ENCODE measurements around the gene AVL9. TPM values are rescaled to one million over a fixed set of nuclear protein-coding genes. Genes with fewer than 3 reads are reported as not detected.
A peak's percentile ranks its signal among the peaks of the same experiment; 100 is the strongest.
"Not testable (repeated sequence)": the region's sequence is repeated elsewhere in the genome, so short reads cannot be mapped to it uniquely, and the experiment has no call there.

AVL9 gene
- polyA plus RNA-seq, 1 donor from 2014 or later = 9.5 TPM

- peaks cover 9% of the 10 kb centered on the region for H3K36me3 Mint-ChIP-seq
- no peak overlapping the region for H3K4me3 Mint-ChIP-seq
- no peaks in the 10 kb centered on the region for H3K27me3 Mint-ChIP-seq
- no peak overlapping the region for H3K27ac Mint-ChIP-seq
- no peaks in the 10 kb centered on the region for H3K4me1 Mint-ChIP-seq
- H3K9me3 Mint-ChIP-seq = no peaks in the 10 kb centered on the region
These were observed 85.4 kb downstream of the AVL9 start for GRCh38 chr7:32580646-32581045.

DNA sequence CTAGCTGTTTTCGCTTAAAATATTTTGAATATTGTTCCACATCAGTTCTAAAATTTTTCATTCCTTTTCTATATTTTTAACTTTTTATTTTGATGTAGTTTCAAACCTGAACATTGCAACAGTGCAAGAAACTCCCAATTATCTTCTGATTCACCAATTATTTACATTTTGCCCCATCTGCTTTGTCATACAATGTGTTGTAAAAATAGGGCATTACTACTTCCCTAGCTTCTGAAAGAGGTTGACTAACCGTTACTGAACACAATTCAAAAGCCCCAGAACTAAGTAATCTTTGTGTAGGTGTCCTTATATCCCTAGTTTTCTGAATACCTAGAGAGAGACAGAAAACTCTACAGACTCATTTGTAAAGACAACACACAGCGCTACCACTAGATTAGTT lies 86.7 kb downstream of the AVL9 start:
- Mint-ChIP-seq H3K27me3 (no peaks in the 10 kb centered on the region), H3K9me3 (no peaks in the 10 kb centered on the region), H3K36me3 (peaks cover 14% of the 10 kb centered on the region), H3K4me1 (peaks cover 0 to 2% (median 0%) of the 10 kb centered on the region in 3 donors), H3K27ac (no peak overlapping the region), H3K4me3 (no peak overlapping the region)

DNA sequence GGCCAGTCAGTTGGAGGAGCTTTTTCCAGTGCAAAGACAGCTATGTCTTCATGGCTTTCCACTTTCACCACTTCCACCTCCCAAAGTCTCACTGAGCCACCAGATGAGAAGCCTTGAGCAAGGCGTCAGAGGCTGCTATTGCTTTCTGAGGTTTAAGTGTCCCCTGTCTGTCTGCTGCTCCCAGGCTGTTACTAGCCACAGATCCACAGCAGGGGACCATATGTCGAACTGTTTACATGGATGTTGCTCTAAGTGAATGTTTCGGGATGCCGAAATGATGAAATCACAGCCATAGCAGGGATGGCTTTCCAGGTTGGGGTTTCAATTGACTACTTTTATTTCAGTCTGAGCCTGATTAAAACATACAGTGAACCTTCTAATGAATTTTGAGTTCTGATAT lies 88.5 kb downstream of the AVL9 start:
- peaks cover 12% of the 10 kb centered on the region for H3K36me3 Mint-ChIP-seq
- H3K4me1 Mint-ChIP-seq = peaks cover 0 to 2% (median 0%) of the 10 kb centered on the region in 3 donors
- no peaks in the 10 kb centered on the region for H3K9me3 Mint-ChIP-seq
- H3K27me3 Mint-ChIP-seq = no peaks in the 10 kb centered on the region
- no peak overlapping the region for H3K27ac Mint-ChIP-seq
- no peak overlapping the region for H3K4me3 Mint-ChIP-seq

DNA sequence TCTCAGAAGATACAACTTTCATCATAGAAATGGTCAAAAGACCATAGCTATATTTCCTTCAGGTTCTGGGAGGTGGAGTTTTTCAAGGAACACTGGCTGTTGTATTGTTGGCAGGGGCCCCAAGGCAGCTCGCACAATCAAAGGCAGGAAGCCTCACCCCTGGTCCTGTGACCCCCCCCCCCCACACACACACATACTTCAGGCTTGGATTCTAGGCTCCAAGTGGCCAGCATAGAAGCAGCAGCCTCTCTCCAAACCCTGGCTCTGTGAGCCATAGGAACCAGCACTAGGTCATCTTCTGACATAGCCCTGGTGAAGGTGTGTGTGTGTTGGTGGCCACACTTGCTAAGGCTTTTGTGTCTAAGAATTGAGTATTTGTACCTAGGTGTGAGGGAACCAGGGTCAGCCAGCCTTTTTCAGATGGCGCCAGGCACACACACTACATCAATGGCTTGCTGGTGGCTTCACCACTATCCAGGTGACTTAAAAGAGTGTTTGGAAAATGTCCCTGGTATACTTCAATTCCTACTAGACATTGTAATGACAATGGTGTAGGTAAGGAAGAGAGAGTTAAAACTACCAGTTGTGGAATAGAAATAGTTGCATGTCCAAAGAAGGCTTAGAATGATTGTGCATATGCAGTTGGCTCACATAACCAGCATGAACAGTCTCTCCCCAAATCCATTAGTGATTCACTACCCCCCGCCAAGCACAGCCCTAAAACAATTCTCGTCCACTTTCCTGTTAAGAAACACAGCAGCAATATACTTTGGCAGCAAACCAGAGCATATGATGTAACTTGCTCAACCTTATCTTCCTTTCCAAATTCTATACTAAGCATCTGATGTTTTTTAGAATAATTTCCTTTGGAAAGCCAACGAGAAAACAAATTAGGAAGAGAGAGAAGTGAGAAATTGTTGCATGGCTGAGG lies 91.3 kb downstream of the AVL9 start:
- Mint-ChIP-seq H3K4me3 (no peak overlapping the region), H3K9me3 (no peaks in the 10 kb centered on the region), H3K4me1 (peaks cover 0 to 2% (median 0%) of the 10 kb centered on the region in 3 donors), H3K27me3 (no peaks in the 10 kb centered on the region), H3K27ac (no peak overlapping the region), H3K36me3 (peaks cover 7% of the 10 kb centered on the region)

GRCh38 chr7:32587411-32587948 lies 92.2 kb downstream of the AVL9 start:
- Mint-ChIP-seq H3K27me3 (no peaks in the 10 kb centered on the region), H3K4me3 (no peak overlapping the region), H3K36me3 (peaks cover 7% of the 10 kb centered on the region), H3K4me1 (peaks cover 0 to 2% (median 0%) of the 10 kb centered on the region in 3 donors), H3K9me3 (no peaks in the 10 kb centered on the region), H3K27ac (no peak overlapping the region)

GRCh38 chr7:32588657-32589056 lies 93.4 kb downstream of the AVL9 start:
- Mint-ChIP-seq H3K27me3 (no peaks in the 10 kb centered on the region), H3K4me3 (no peak overlapping the region), H3K36me3 (peaks cover 7% of the 10 kb centered on the region), H3K9me3 (no peaks in the 10 kb centered on the region), H3K4me1 (peaks cover 0 to 2% (median 0%) of the 10 kb centered on the region in 3 donors), H3K27ac (peak overlapping the region in 1 of 3 donors; percentile 27)

DNA sequence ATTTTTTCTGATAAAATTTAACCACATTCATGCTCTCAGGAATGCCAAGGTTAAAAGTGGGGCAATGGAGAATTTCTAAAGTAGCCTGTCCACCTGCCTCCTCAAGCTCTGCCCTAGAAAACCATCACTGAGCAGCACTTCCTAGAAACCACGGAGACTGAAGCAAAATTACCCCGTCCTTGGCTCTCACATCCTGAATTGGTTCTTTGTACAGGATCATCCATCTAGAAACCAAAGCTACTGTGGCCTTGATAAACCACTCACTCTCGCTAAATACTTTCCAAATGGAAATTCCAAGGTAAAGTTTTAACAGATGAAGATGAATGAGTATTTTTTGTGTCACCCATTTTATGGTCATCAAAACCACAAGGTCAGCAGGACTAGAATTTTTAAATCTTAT lies 96.6 kb downstream of the AVL9 start:
- Mint-ChIP-seq H3K4me3 (no peak overlapping the region), H3K27ac (no peak overlapping the region), H3K27me3 (no peaks in the 10 kb centered on the region), H3K9me3 (no peaks in the 10 kb centered on the region), H3K36me3 (peaks cover 3% of the 10 kb centered on the region), H3K4me1 (peaks cover 0 to 1% (median 0%) of the 10 kb centered on the region in 3 donors)

DNA sequence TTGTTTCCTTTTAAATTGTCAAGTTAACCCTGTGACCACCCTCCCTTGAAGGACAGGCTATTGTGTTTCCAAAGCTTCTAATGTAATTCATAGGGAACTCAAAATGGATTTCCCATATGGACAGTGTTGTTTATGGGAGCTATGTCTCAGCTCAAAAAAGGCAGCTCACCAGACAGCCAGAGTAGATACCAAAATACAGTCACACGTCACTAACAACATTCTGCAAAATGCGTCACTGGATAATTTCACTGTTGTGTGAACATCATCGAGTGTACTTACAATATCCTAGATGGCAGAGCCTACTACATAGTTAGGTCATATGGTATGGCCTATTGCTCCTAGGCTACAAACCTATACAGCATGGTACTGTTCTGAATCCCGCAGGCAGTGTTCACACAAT lies 97.4 kb downstream of the AVL9 start:
- Mint-ChIP-seq H3K27me3 (no peaks in the 10 kb centered on the region), H3K4me3 (no peak overlapping the region), H3K9me3 (peaks cover 0 to 2% (median 0%) of the 10 kb centered on the region in 3 donors), H3K36me3 (peaks cover 2% of the 10 kb centered on the region), H3K27ac (no peak overlapping the region), H3K4me1 (no peaks in the 10 kb centered on the region)

DNA sequence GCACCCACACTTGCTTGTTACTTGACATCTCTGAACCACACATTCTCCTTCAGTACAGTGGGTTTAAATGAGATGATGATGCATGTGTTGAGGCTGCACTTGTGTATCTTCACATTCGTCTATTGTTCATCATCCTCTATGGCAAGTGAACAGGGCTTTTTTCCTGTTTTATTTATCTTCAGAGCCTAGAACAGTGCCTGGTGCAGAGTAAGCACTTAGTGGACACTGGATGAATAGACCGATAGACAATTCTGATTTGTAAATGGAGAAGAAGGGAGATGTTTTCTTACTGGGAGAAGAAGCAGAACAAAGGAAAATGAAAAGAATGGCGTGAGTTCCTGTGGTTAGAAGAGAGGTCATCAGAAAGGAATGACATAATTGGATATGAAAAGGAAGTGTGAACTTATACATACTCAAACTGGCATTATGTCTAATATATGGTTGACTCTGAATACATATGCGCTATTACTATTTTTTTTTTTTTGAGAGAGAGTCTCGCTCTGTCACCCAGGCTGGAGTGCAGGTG lies 99.7 kb downstream of the AVL9 start:
- Mint-ChIP-seq H3K36me3 (peaks cover 4% of the 10 kb centered on the region), H3K4me1 (no peaks in the 10 kb centered on the region), H3K27ac (no peak overlapping the region), H3K9me3 (peaks cover 2 to 7% (median 5%) of the 10 kb centered on the region in 3 donors), H3K27me3 (no peaks in the 10 kb centered on the region), H3K4me3 (no peak overlapping the region)

- H3K9me3 Mint-ChIP-seq = peaks cover 9 to 23% (median 11%) of the 10 kb centered on the region in 3 donors
- not testable (repeated sequence) for H3K36me3 Mint-ChIP-seq, H3K27ac Mint-ChIP-seq, H3K4me1 Mint-ChIP-seq, H3K27me3 Mint-ChIP-seq, H3K4me3 Mint-ChIP-seq
These were observed 105.9 kb downstream of the AVL9 start for GRCh38 chr7:32601196-32601595.

DNA sequence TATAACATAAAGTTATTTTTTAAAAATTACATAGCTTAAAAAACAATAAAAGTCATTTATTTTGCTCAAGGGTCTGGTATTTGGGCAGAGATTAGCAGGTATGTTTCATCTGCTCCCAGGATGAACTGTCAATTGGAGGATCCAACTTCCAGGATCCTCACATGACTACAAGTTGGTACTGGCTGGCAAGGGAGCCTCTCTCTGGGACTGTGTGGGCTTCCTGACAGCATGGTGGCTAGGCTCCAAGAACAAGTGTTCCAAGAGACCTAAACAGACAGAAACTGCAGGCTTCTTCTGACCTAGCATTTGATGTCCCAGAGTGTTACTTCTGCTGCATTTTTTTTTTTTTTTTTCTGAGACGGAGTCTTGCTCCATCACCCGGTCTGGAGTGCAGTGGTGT lies 107.2 kb downstream of the AVL9 start:
- H3K36me3 Mint-ChIP-seq = peaks cover 5% of the 10 kb centered on the region

GRCh38 chr7:32603492-32603891 lies 108.2 kb downstream of the AVL9 start:
- H3K4me1 Mint-ChIP-seq, H3K27me3 Mint-ChIP-seq: not testable (repeated sequence)
- peaks cover 4 to 19% (median 8%) of the 10 kb centered on the region in 3 donors for H3K9me3 Mint-ChIP-seq

More for the DNA sequence above, 107.2 kb downstream of the AVL9 start:
- Mint-ChIP-seq H3K4me3 (no peak overlapping the region), H3K27me3 (no peaks in the 10 kb centered on the region), H3K27ac (no peak overlapping the region), H3K4me1 (no peaks in the 10 kb centered on the region), H3K9me3 (peaks cover 9 to 23% (median 11%) of the 10 kb centered on the region in 3 donors)

DNA sequence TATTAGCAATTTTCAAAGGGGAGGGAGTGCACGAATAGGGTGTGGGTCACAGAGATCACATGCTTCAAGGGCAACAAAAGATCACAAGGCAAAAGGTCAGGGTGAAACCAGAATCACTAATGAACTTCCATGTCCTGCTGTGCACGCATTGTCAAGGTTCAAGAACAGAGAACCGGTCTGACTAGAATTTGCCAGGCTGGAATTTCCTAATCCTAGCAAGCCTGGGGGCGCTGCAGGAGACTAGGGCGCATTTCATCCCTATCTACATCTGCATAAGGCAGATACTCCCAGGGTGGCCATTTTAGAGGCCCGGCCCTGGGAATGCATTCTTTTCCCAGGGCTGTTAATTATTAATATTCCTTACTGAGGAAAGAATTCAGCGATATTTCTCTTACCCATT lies 108.8 kb downstream of the AVL9 start:
- not testable (repeated sequence) for H3K27ac Mint-ChIP-seq, H3K4me1 Mint-ChIP-seq, H3K27me3 Mint-ChIP-seq, H3K36me3 Mint-ChIP-seq, H3K4me3 Mint-ChIP-seq
- peaks cover 4 to 19% (median 7%) of the 10 kb centered on the region in 3 donors for H3K9me3 Mint-ChIP-seq

More at GRCh38 chr7:32603492-32603891, 108.2 kb downstream of the AVL9 start:
- not testable (repeated sequence) for H3K27ac Mint-ChIP-seq, H3K36me3 Mint-ChIP-seq, H3K4me3 Mint-ChIP-seq

DNA sequence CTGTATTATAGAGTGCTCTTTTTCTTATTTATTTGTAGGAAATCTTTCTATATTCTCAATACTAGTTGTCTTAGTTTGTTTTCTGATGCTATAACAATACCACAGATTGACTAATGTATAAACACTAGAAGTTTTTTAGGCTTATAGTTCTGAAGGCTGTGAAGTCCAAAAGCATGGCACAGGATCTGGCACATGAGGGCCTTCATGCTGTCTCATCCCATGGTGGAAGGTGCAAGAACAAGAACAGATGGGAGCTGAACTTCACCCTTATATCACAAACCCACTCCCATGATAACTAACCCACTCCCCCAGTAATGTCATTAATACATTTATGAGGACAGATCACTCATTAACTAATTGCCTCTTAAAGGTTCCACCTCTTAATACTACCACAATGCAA lies 109.7 kb downstream of the AVL9 start:
- H3K4me1 Mint-ChIP-seq = no peaks in the 10 kb centered on the region
- H3K4me3 Mint-ChIP-seq = no peak overlapping the region
- H3K36me3 Mint-ChIP-seq = peaks cover 3% of the 10 kb centered on the region
- H3K27ac Mint-ChIP-seq = no peak overlapping the region
- no peaks in the 10 kb centered on the region for H3K27me3 Mint-ChIP-seq
- peaks cover 4 to 19% (median 7%) of the 10 kb centered on the region in 3 donors for H3K9me3 Mint-ChIP-seq

- Mint-ChIP-seq H3K4me1 (no peaks in the 10 kb centered on the region), H3K27ac (no peak overlapping the region), H3K36me3 (no peaks in the 10 kb centered on the region), H3K4me3 (no peak overlapping the region), H3K27me3 (no peaks in the 10 kb centered on the region), H3K9me3 (peaks cover 0 to 7% (median 1%) of the 10 kb centered on the region in 3 donors)
These were observed 114.2 kb downstream of the AVL9 start for GRCh38 chr7:32609463-32609862.

All from IgD-negative memory B cell (primary cell).